Neural progenitor cell (in vitro differentiated cells): Measurements from ENCODE around the gene IFI35.

Experiments
- EZH2 ChIP-seq: fragments of 200-600 bp; sonication (generic); IDR thresholded peaks from 2 replicates; pipeline ENCODE4 v1.6.1; 2017; ENCODE audit warnings: antibody characterized with exemption, mild to moderate bottlenecking, moderate library complexity
- EZH2phosphoT487 ChIP-seq: fragments of 200-600 bp; sonication (generic); IDR thresholded peaks from 2 replicates; pipeline ENCODE4 v1.6.1; 2017; ENCODE audit warnings: antibody characterized with exemption

DNA sequence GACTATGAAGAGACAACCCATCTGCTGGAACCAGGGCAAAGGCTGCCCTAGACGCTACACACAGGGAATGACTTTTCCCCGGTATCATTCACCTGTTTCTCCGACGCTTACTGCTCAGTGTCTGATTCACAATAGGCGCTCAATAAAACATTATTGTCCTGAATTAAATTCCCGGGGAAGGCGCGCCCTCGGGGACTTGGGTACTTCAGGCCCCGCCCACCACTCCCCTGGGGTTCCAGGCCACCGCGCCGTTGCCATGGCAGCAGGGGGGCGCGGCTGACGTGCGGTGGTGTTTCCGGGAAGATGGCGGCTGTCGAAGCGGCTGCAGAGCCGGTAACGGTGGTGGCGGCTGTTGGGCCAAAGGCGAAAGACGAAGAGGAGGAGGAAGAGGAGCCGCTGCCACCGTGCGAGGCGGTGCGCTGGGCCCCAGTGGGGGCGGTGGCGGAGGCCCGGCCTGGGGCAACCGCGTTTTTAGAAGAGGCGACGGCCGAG lies 26.3 kb upstream of the IFI35 start, which contains the start of gene RUNDC1:
- TF ChIP-seq EZH2phosphoT487 (no peak), EZH2 (no peak)
